ENCODE data around the gene CERS2.
A peak's percentile ranks its signal among the peaks of the same experiment; 100 is the strongest.

The CERS2 gene

DNA sequence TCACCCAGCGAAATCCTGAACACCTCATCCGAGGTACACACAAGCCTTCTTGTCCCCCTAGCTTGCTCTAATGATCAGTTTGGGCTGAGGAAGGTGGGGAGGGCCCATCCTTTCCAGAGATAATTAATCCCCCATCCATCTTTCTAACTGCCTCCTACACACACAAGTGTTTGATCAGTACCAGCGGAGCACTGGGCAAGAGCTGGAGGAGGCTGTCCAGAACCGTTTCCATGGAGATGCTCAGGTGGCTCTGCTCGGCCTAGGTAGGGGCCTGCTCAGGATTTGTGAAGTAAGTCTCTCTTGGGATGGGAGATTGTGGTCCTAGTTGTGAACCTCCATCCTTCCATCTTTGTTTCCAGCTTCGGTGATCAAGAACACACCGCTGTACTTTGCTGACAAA, 13.3 kb upstream of the CERS2 start:
- no peaks in the 10 kb centered on the region for H3K36me3 ChIP-seq (ENCODE audit: insufficient read depth, low read length)
- H3K27me3 ChIP-seq (ENCODE audit: insufficient read depth, low read length) = no peaks in the 10 kb centered on the region
- H3K9me3 ChIP-seq (ENCODE audit: low read length) = no peaks in the 10 kb centered on the region
- H3K4me1 ChIP-seq (ENCODE audit: insufficient read depth, low read length) = no peaks in the 10 kb centered on the region
- no peak overlapping the region for H2AFZ ChIP-seq (ENCODE audit: low read depth, low read length)
- no peak overlapping the region for H3K4me3 ChIP-seq (ENCODE audit: low read length)

- no peak overlapping the region for H2AFZ ChIP-seq (ENCODE audit: low read depth, low read length)
- H3K9me3 ChIP-seq (ENCODE audit: low read length) = no peaks in the 10 kb centered on the region
- H3K4me3 ChIP-seq (ENCODE audit: low read length) = no peak overlapping the region
- H3K27me3 ChIP-seq (ENCODE audit: insufficient read depth, low read length) = no peaks in the 10 kb centered on the region
- H3K36me3 ChIP-seq (ENCODE audit: insufficient read depth, low read length) = no peaks in the 10 kb centered on the region
- H3K4me1 ChIP-seq (ENCODE audit: insufficient read depth, low read length) = no peaks in the 10 kb centered on the region
Measured at GRCh38 chr1:150985179-150985825, 10.7 kb upstream of the CERS2 start.

DNA sequence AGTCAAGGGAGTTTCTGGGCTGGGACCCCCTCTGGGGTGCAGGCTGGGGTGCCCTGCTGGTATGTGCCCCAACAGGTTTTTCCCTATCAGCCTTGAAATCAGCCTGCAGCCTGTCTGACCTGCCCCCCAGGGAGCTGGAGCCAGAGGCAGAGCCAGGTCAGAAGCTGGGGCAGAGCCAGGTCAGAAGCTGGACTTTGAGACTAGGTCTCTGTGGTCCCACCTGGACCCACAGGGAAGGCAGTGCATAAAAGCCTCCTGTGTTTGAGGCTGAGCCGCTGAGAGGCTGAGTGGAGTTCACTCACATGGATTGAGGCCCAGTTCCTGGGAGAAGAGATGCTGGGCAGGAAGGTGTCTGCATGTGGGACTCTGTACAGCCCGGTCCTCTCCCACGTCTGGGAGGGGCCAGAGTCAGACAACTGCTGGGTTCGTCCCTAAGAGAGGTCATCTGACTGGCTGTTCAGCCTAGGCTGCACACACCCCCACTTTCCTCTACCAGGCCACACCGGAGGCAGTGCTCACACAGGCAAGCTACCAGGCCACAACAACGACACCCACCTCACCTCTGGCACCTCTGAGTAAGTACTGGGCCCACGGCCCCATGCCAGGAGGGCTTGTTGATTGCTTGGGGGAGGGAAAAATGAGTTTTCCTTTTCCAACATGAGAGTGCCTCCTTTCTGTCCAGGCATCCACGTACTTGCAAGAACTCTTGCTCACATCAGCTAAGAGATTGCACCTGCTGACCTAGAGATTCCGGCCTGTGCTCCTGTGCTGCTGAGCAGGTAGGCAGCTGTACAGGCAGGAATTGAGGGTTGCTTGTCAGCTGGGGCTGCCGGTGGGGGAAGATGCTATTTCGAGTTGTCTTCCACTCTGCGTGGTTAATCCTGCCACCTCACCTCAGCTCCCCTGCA, 7.4 kb upstream of the CERS2 start, which contains the start of gene ANXA9:
TSS of gene ANXA9 (plus strand) at position 488 of the 908 bp plus-strand sequence. CDS start 814 bp downstream, outside the sequence.
- H3K36me3 ChIP-seq (ENCODE audit: insufficient read depth, low read length) = no peaks in the 10 kb centered on the region

GRCh38 chr1:150981177-150981804, 6.7 kb upstream of the CERS2 start:
- Histone ChIP-seq H3K4me3 (ENCODE audit: low read length) (no peak overlapping the region), H3K27me3 (ENCODE audit: insufficient read depth, low read length) (no peaks in the 10 kb centered on the region), H3K9me3 (ENCODE audit: low read length) (no peaks in the 10 kb centered on the region), H2AFZ (ENCODE audit: low read depth, low read length) (no peak overlapping the region), H3K36me3 (ENCODE audit: insufficient read depth, low read length) (no peaks in the 10 kb centered on the region), H3K4me1 (ENCODE audit: insufficient read depth, low read length) (no peaks in the 10 kb centered on the region)

More for the DNA sequence above, 7.4 kb upstream of the CERS2 start, which contains the start of gene ANXA9:
- Histone ChIP-seq H3K27me3 (ENCODE audit: insufficient read depth, low read length) (no peaks in the 10 kb centered on the region), H3K9me3 (ENCODE audit: low read length) (no peaks in the 10 kb centered on the region), H2AFZ (ENCODE audit: low read depth, low read length) (no peak within 1 kb of the TSS), H3K4me3 (ENCODE audit: low read length) (no peak within 1 kb of the TSS), H3K4me1 (ENCODE audit: insufficient read depth, low read length) (no peaks in the 10 kb centered on the region)

- Histone ChIP-seq H3K4me3 (ENCODE audit: low read length) (no peak overlapping the region), H3K4me1 (ENCODE audit: insufficient read depth, low read length) (no peaks in the 10 kb centered on the region), H2AFZ (ENCODE audit: low read depth, low read length) (no peak overlapping the region), H3K36me3 (ENCODE audit: insufficient read depth, low read length) (no peaks in the 10 kb centered on the region), H3K9me3 (ENCODE audit: low read length) (no peaks in the 10 kb centered on the region), H3K27me3 (ENCODE audit: insufficient read depth, low read length) (no peaks in the 10 kb centered on the region)
Measured at GRCh38 chr1:150979092-150980056, 4.7 kb upstream of the CERS2 start.

DNA sequence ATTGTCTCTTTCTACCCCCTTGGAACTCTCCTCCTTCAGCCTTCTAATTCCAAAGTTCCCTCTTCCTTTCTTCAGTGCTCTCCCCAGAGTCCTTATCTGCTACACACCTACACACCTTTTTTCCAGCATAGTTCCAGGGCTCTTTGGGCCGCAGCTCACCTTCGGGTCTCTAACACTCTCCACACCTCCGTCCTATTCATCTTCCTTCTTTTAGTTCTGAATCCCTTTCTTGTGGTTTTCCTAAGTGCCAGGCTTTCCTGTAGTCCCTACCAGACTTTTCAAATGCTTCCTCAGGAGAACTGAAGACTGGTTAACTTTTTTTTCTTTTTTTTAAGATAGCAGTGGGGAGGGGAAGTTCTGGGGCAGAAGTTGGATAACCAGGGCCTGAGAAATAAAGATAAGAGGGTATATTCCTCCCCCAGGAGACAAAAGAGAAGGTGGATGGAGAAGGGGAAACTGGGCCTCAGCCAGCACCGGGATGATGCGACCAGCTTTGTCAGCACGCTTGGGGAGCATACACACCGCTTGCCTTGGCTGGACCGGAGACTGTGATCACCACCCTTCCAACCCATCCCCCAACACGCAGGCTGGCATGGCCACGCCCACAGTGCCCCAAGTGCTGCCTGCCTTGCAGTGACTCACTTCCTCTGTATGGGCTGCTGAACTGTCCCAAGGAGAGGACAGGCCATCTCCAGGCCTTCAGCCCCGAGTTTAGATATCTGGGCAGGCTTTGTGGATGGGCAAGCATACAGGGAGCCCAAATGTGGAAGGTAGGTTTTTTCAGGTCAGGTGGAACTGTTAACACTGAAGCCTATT, 2.5 kb upstream of the CERS2 start:
- no peak overlapping the region for H3K4me3 ChIP-seq (ENCODE audit: low read length)
- H3K9me3 ChIP-seq (ENCODE audit: low read length) = no peaks in the 10 kb centered on the region

DNA sequence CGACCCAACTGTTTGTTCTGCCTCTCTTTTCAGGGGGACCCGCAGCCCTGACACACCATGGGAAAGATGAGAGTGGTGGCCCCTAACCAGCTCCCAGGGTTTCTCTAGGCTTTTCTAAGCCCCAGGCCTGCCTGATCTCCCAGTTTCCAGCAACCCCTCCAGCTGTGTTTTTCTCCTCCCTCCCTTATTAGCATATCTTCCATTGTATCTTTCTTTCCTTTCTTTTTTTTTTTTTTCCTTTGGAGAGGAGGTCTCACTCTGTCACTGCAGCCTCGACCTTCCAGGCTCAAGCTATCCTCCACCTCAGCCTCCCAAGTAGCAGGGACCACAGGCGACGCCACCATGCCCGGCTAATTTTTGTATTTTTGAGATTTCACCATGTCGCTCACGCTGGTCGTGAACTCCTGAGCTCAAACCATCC, 1.8 kb upstream of the CERS2 start:
- Histone ChIP-seq H3K9me3 (ENCODE audit: low read length) (no peaks in the 10 kb centered on the region), H3K4me1 (ENCODE audit: insufficient read depth, low read length) (peaks cover 25% of the 10 kb centered on the region), H3K4me3 (ENCODE audit: low read length) (no peak overlapping the region), H3K36me3 (ENCODE audit: insufficient read depth, low read length) (no peaks in the 10 kb centered on the region), H3K27me3 (ENCODE audit: insufficient read depth, low read length) (no peaks in the 10 kb centered on the region), H2AFZ (ENCODE audit: low read depth, low read length) (no peak overlapping the region)

More for the DNA sequence above, 2.5 kb upstream of the CERS2 start:
- Histone ChIP-seq H3K36me3 (ENCODE audit: insufficient read depth, low read length) (no peaks in the 10 kb centered on the region), H3K27me3 (ENCODE audit: insufficient read depth, low read length) (no peaks in the 10 kb centered on the region), H3K4me1 (ENCODE audit: insufficient read depth, low read length) (peaks cover 18% of the 10 kb centered on the region), H2AFZ (ENCODE audit: low read depth, low read length) (no peak overlapping the region)

- Histone ChIP-seq H3K4me1 (ENCODE audit: insufficient read depth, low read length) (peaks cover 36% of the 10 kb centered on the region), H3K36me3 (ENCODE audit: insufficient read depth, low read length) (no peaks in the 10 kb centered on the region), H2AFZ (ENCODE audit: low read depth, low read length) (no peak overlapping the region), H3K9me3 (ENCODE audit: low read length) (no peaks in the 10 kb centered on the region), H3K4me3 (ENCODE audit: low read length) (peak overlapping the region; percentile 87), H3K27me3 (ENCODE audit: insufficient read depth, low read length) (no peaks in the 10 kb centered on the region)
Measured at GRCh38 chr1:150973836-150974579, 627 bp downstream of the CERS2 start.

DNA sequence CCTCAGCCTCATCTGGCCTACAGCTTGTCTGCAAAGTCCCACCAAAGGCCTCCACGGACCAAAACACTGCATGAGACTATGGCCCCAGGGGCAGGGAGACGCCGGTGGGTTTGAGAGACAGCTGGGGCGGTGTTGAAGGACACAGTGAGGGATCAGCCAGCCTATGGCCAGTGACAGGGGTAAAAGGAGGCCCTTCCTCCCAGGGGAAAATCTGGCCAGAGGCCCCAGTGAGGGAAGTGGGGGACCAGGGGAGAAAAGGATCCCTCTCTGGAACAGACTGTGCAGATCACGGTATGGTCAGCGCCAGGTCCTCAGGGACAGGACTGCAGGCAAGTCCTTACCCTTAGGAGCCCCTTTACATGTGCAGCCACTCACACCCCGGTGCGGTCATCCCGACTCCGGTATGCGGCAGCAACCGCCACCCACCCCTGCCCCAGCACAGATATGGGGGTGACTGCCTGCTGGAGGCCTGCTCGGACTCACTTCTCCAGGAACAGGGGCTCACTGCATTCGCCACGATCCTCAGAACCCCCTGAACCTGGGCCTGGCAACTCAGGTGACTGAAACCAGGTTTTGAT, 1.3 kb downstream of the CERS2 start:
- no peaks in the 10 kb centered on the region for H3K27me3 ChIP-seq (ENCODE audit: insufficient read depth, low read length)
- H3K9me3 ChIP-seq (ENCODE audit: low read length) = no peaks in the 10 kb centered on the region
- H3K4me3 ChIP-seq (ENCODE audit: low read length) = peak overlapping the region; percentile 87
- peaks cover 36% of the 10 kb centered on the region for H3K4me1 ChIP-seq (ENCODE audit: insufficient read depth, low read length)
- no peak overlapping the region for H2AFZ ChIP-seq (ENCODE audit: low read depth, low read length)
- peaks cover 6% of the 10 kb centered on the region for H3K36me3 ChIP-seq (ENCODE audit: insufficient read depth, low read length)

- H2AFZ ChIP-seq (ENCODE audit: low read depth, low read length) = no peak overlapping the region
- no peaks in the 10 kb centered on the region for H3K27me3 ChIP-seq (ENCODE audit: insufficient read depth, low read length)
- peak overlapping the region; percentile 87 for H3K4me3 ChIP-seq (ENCODE audit: low read length)
- peaks cover 15% of the 10 kb centered on the region for H3K36me3 ChIP-seq (ENCODE audit: insufficient read depth, low read length)
- H3K4me1 ChIP-seq (ENCODE audit: insufficient read depth, low read length) = peaks cover 36% of the 10 kb centered on the region
- no peaks in the 10 kb centered on the region for H3K9me3 ChIP-seq (ENCODE audit: low read length)
Measured at GRCh38 chr1:150972417-150972940, 2.2 kb downstream of the CERS2 start.
